Activated T-helper 1 cell treated with Interleukin-2 at 50 U/mL for 16 hours (primary cell): Measurements from ENCODE around the gene KDM3A.

Source experiments
- DNase-seq: peaks from one replicate; pipeline ENCODE4 v3.0.0-alpha.2; 2020; ENCODE audit warnings: low read depth

Gene KDM3A

DNA sequence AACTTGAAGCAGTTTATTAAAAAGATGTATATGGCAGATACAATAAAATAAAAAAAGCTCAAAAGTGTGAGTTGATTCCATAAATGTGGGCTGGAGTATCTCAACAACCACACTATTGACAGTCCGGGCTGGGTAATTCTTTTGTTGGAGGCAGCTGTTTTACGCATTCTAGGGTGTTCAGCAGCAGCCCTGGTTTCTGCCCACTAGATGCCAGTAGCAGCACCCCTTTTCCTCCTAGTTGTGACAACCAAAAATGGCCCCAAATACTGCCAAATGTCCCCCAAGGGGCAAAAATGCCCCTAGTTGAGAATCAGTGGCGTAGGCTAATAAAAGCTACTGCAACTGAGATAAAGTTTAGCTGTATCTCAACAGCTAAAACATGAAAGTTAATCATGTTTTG lies 77.3 kb downstream of the KDM3A start:
- peak; percentile 4 for DNase-seq

GRCh38 chr2:86519349-86519748 lies 78.2 kb downstream of the KDM3A start:
- DNase-seq: no peak

GRCh38 chr2:86520153-86520552 lies 79.0 kb downstream of the KDM3A start:
- no peak for DNase-seq

- DNase-seq: no peak
Observed at GRCh38 chr2:86521922-86522321, 80.8 kb downstream of the KDM3A start.

DNA sequence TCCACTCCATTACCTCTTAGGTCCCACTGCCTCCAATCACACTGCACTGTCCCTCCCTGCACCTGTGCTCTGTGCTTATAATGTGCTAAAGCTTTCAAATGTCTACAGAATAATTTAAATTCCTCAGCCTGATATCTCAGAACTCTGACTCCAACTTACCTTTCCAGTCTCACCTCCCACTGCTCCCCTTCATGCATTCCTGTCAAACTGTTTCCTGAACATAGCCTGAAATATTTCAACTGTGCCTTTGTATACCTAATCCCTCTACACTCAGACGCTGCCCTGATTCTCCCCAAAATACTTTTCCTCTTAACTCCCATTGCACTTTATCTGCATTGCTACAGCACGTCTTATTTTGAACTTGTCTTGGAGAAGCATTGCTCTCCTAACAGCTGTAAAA lies 81.5 kb downstream of the KDM3A start:
- no peak for DNase-seq

DNA sequence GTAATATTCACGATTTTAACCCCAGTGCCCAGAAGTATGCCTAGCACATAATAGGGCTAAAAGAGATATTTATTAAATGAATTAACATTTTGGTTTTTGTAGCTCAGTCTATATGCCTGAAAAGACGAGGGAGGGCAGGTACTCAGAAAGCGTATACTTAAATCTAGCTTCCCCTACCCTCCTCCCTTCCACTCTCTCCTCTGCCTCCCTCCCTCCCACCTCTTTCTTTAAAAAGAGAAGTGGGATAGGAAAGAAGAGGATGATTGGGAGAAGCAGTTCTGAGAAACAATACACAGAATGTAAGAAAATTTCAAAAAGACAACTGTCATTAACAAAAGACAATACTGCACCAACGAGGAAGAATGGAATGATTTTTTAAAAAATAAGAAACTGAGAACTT lies 82.3 kb downstream of the KDM3A start:
- no peak for DNase-seq

GRCh38 chr2:86525421-86526340 lies 84.5 kb downstream of the KDM3A start:
- DNase-seq: no peak

GRCh38 chr2:86533589-86533988 lies 92.4 kb downstream of the KDM3A start:
- DNase-seq: no peak

- no peak for DNase-seq
Observed at GRCh38 chr2:86541334-86541733, 100.2 kb downstream of the KDM3A start.
